HG02981 (cell line): ENCODE measurements around the gene ENPP5.

ENCODE experiments used
- ATAC-seq: cut with Tn5 transposase; IDR thresholded peaks from one replicate; pipeline ENCODE4 v1.9.1; 2021; ENCODE audit warnings: mild to moderate bottlenecking, moderate library complexity; ENCODE audit not compliant: unreplicated experiment

ENPP5 gene

GRCh38 chr6:46115634-46116033 is 55.1 kb downstream of the ENPP5 start:
- ATAC-seq, result no peak

DNA sequence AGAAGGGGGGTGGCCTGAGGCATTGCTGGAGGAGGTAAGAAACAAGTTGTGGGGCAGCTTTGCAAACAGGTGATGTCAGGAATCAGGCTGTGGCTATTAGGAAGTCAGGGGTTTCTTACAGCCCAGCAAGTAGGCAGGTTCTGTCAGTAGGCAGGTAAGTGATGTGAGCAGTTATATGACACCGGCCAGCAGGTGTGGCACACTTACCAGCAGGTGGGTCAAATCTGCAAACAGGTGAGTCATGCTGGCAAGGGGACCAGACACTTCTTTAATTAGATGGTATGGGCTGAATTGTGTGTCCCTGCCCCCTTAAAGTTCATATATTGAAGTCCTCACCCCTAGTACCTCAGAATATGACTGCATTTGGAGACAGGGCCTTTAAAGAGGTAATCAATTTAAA is 57.4 kb downstream of the ENPP5 start:
- ATAC-seq, result no peak
